Neural cell (in vitro differentiated cells): ENCODE data around the gene SLC27A1. TPM values are rescaled to one million over a fixed set of nuclear protein-coding genes. Genes with fewer than 3 reads are reported as not detected.
"Not testable (repeated sequence)": the region's sequence is repeated elsewhere in the genome, so short reads cannot be mapped to it uniquely, and the experiment has no call there.

Experiments
- H2AFZ ChIP-seq: fragments of 200-600, 300-800 bp; sonication (generic), shearing (Covaris generic); 2 replicates; pipeline ENCODE4 v1.6.0; 2014; ENCODE audit warnings: low read depth, mild to moderate bottlenecking, antibody characterized with exemption, low read length, moderate library complexity
- H3F3A ChIP-seq: fragments of 200-600 bp; shearing (Covaris generic); 2 replicates; pipeline ENCODE4 v1.6.1; 2016; ENCODE audit warnings: mild to moderate bottlenecking, moderate library complexity, mixed read lengths, antibody characterized with exemption, low read length; ENCODE audit not compliant: insufficient read depth, poor library complexity, severe bottlenecking
- H3K27ac ChIP-seq: fragments of 200-600, 300-800 bp; sonication (generic), shearing (Covaris generic); 2 replicates; pipeline ENCODE4 v1.5.1; 2014; ENCODE audit warnings: mild to moderate bottlenecking, low read length, moderate library complexity
- H3K27me3 ChIP-seq: fragments of 300-800, 200-600 bp; sonication (generic), shearing (Covaris generic); 2 replicates; pipeline ENCODE4 v1.6.0; 2014; ENCODE audit warnings: mild to moderate bottlenecking, low read depth, low read length, moderate library complexity; ENCODE audit not compliant: insufficient read depth
- H3K36me3 ChIP-seq: fragments of 300-800, 200-600 bp; sonication (generic), shearing (Covaris generic); 2 replicates; pipeline ENCODE4 v1.5.1; 2014; ENCODE audit warnings: mild to moderate bottlenecking, antibody characterized with exemption, low read length, moderate library complexity; ENCODE audit not compliant: insufficient read depth
- H3K4me2 ChIP-seq: fragments of 300-800, 200-600 bp; sonication (generic), shearing (Covaris generic); 2 replicates; pipeline ENCODE4 v1.6.0; 2014; ENCODE audit warnings: mild to moderate bottlenecking, low read length
- H3K4me3 ChIP-seq: fragments of 300-800, 200-600 bp; sonication (generic), shearing (Covaris generic); 2 replicates; pipeline ENCODE4 v1.5.1; 2014; ENCODE audit warnings: mild to moderate bottlenecking, low read length, moderate library complexity
- H3K79me2 ChIP-seq: fragments of 200-600 bp; shearing (Covaris generic); replicated peaks from 2 replicates; pipeline ENCODE4 v1.6.0; 2014; ENCODE audit warnings: mild to moderate bottlenecking, low read length, moderate library complexity; ENCODE audit not compliant: insufficient read depth
- H3K9ac ChIP-seq: fragments of 300-800, 200-600 bp; sonication (generic), shearing (Covaris generic); 2 replicates; pipeline ENCODE4 v1.6.1; 2016; ENCODE audit warnings: mild to moderate bottlenecking, low read length, mixed read lengths
- H3K9me2 ChIP-seq: fragments of 200-600 bp; shearing (Covaris generic); 2 replicates; pipeline ENCODE4 v1.6.1; 2016; ENCODE audit warnings: mild to moderate bottlenecking, low read length, mixed read lengths; ENCODE audit not compliant: insufficient read depth
- H3K9me3 ChIP-seq: fragments of 200-600, 300-800 bp; sonication (generic), shearing (Covaris generic); 2 replicates; pipeline ENCODE4 v1.6.1; 2016; ENCODE audit warnings: mild to moderate bottlenecking, mixed run types, low read length, moderate library complexity, mixed read lengths
- H4K20me1 ChIP-seq: fragments of 200-600 bp; shearing (Covaris generic); 2 replicates; pipeline ENCODE4 v1.6.1; 2016; ENCODE audit warnings: mild to moderate bottlenecking, mixed run types; ENCODE audit not compliant: insufficient read depth
- EP300 ChIP-seq: fragments of 450-650 bp; conservative IDR thresholded peaks from 2 replicates; pipeline ENCODE4 v1.6.1; 2014; ENCODE audit warnings: antibody characterized with exemption, mild to moderate bottlenecking, moderate library complexity; ENCODE audit not compliant: poor library complexity, severe bottlenecking
- EZH2 ChIP-seq: fragments of 200-600, 300-800 bp; shearing (Covaris generic), sonication (generic); IDR thresholded peaks from 2 replicates; pipeline ENCODE4 v1.6.1; 2014; ENCODE audit warnings: antibody characterized with exemption, low read length, borderline replicate concordance, mild to moderate bottlenecking; ENCODE audit not compliant: insufficient read depth, poor library complexity, severe bottlenecking
- MXI1 ChIP-seq: fragments of 450-650 bp; conservative IDR thresholded peaks from 2 replicates; pipeline ENCODE4 v1.6.1; 2014; ENCODE audit warnings: antibody characterized with exemption, mild to moderate bottlenecking; ENCODE audit not compliant: poor library complexity, severe bottlenecking
- POLR2AphosphoS5 ChIP-seq: IDR thresholded peaks from 2 replicates; pipeline ENCODE4 v1.6.1; 2012
- RAD21 ChIP-seq: fragments of 450-650 bp; conservative IDR thresholded peaks from 2 replicates; pipeline ENCODE4 v1.6.1; 2014; ENCODE audit warnings: antibody characterized with exemption, mild to moderate bottlenecking, moderate library complexity
- SMC3 ChIP-seq: fragments of 450-650 bp; conservative IDR thresholded peaks from 2 replicates; pipeline ENCODE4 v1.6.1; 2014; ENCODE audit warnings: antibody characterized with exemption, mild to moderate bottlenecking, moderate library complexity; ENCODE audit not compliant: poor library complexity
- TAF1 ChIP-seq: IDR thresholded peaks from 2 replicates; pipeline ENCODE4 v1.6.1; 2012; ENCODE audit warnings: low read depth
- polyA plus RNA-seq: library from polyadenylated mRNA; depleted of rRNA; stranded (reverse); fragments of >200 nt; gene quantifications from 2 replicates; pipeline ENCODE4 v1.2.3, GENCODE V29; 2014
- TF ChIP-seq, protein P1 (sequence below): IDR thresholded peaks from 2 replicates; pipeline ENCODE4 v1.6.1; 2012; ENCODE audit warnings: borderline replicate concordance
- TF ChIP-seq, protein P2 (sequence below): fragments of 450-650 bp; IDR thresholded peaks from 2 replicates; pipeline ENCODE4 v1.5.1; 2014; ENCODE audit warnings: antibody characterized with exemption, mild to moderate bottlenecking, moderate library complexity; ENCODE audit not compliant: poor library complexity, severe bottlenecking

Gene SLC27A1
- polyA plus RNA-seq, 1 donor from 2014 or later, result 22.0 TPM

GRCh38 chr19:17550076-17550667 is 79.8 kb downstream of the SLC27A1 start:
- TF ChIP-seq, protein P1, sequence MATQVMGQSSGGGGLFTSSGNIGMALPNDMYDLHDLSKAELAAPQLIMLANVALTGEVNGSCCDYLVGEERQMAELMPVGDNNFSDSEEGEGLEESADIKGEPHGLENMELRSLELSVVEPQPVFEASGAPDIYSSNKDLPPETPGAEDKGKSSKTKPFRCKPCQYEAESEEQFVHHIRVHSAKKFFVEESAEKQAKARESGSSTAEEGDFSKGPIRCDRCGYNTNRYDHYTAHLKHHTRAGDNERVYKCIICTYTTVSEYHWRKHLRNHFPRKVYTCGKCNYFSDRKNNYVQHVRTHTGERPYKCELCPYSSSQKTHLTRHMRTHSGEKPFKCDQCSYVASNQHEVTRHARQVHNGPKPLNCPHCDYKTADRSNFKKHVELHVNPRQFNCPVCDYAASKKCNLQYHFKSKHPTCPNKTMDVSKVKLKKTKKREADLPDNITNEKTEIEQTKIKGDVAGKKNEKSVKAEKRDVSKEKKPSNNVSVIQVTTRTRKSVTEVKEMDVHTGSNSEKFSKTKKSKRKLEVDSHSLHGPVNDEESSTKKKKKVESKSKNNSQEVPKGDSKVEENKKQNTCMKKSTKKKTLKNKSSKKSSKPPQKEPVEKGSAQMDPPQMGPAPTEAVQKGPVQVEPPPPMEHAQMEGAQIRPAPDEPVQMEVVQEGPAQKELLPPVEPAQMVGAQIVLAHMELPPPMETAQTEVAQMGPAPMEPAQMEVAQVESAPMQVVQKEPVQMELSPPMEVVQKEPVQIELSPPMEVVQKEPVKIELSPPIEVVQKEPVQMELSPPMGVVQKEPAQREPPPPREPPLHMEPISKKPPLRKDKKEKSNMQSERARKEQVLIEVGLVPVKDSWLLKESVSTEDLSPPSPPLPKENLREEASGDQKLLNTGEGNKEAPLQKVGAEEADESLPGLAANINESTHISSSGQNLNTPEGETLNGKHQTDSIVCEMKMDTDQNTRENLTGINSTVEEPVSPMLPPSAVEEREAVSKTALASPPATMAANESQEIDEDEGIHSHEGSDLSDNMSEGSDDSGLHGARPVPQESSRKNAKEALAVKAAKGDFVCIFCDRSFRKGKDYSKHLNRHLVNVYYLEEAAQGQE, result no peak
- no peak for TF ChIP-seq EP300
- no peak for TF ChIP-seq MXI1
- no peak for TF ChIP-seq SMC3
- TF ChIP-seq RAD21, result no peak
- no peak for TF ChIP-seq POLR2AphosphoS5
- no peak for TF ChIP-seq EZH2
- TF ChIP-seq, protein P2, sequence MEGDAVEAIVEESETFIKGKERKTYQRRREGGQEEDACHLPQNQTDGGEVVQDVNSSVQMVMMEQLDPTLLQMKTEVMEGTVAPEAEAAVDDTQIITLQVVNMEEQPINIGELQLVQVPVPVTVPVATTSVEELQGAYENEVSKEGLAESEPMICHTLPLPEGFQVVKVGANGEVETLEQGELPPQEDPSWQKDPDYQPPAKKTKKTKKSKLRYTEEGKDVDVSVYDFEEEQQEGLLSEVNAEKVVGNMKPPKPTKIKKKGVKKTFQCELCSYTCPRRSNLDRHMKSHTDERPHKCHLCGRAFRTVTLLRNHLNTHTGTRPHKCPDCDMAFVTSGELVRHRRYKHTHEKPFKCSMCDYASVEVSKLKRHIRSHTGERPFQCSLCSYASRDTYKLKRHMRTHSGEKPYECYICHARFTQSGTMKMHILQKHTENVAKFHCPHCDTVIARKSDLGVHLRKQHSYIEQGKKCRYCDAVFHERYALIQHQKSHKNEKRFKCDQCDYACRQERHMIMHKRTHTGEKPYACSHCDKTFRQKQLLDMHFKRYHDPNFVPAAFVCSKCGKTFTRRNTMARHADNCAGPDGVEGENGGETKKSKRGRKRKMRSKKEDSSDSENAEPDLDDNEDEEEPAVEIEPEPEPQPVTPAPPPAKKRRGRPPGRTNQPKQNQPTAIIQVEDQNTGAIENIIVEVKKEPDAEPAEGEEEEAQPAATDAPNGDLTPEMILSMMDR, result no peak
- TF ChIP-seq TAF1, result no peak
- H3K36me3 ChIP-seq, result no peaks in the 10 kb centered on the region

GRCh38 chr19:17552735-17553134 is 82.4 kb downstream of the SLC27A1 start:
- H3K27me3 ChIP-seq, H3K4me2 ChIP-seq, H3K9me3 ChIP-seq, H2AFZ ChIP-seq, H4K20me1 ChIP-seq, H3K9ac ChIP-seq, H3K36me3 ChIP-seq, H3K27ac ChIP-seq, H3F3A ChIP-seq, H3K79me2 ChIP-seq, H3K9me2 ChIP-seq, H3K4me3 ChIP-seq: not testable (repeated sequence)

More at GRCh38 chr19:17550076-17550667, 79.8 kb downstream of the SLC27A1 start:
- Histone ChIP-seq H3K79me2 (no peaks in the 10 kb centered on the region), H2AFZ (no peak overlapping the region), H3K4me2 (no peak overlapping the region), H3K9me3 (no peaks in the 10 kb centered on the region), H3F3A (no peaks in the 10 kb centered on the region), H4K20me1 (no peaks in the 10 kb centered on the region), H3K4me3 (no peak overlapping the region), H3K27ac (no peak overlapping the region), H3K9ac (no peak overlapping the region), H3K9me2 (no peaks in the 10 kb centered on the region), H3K27me3 (no peaks in the 10 kb centered on the region)

DNA sequence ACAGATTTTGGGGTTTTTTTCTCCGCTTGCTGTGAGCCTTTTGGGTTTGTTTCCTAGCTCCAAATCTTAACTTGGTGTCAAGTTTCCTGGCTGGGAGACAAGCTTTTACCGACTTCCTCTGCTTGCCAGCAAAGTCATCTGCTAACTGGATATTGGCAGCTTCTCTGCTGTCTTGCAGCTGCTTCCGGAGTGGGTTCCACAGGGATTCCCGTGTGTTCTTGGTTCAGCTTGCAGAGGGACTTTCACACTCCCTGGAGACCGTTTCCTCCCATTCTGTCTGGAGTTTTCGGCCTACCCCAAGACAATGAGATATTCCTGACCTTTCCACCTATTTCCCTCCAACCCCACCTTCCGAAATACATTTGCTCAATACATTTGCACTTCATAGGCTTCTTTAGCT is 82.9 kb downstream of the SLC27A1 start:
- Histone ChIP-seq H3K27ac (no peak overlapping the region), H3K27me3 (no peaks in the 10 kb centered on the region), H3K9me3 (no peaks in the 10 kb centered on the region), H3K4me3 (no peak overlapping the region), H3K79me2 (no peaks in the 10 kb centered on the region), H3K9me2 (no peaks in the 10 kb centered on the region), H3F3A (no peaks in the 10 kb centered on the region), H3K9ac (no peak overlapping the region), H3K36me3 (no peaks in the 10 kb centered on the region), H3K4me2 (no peak overlapping the region), H2AFZ (no peak overlapping the region), H4K20me1 (no peaks in the 10 kb centered on the region)
- TF ChIP-seq MXI1 (no peak), SMC3 (no peak), POLR2AphosphoS5 (no peak), EZH2 (no peak), EP300 (no peak), RAD21 (no peak), TAF1 (no peak)
- TF ChIP-seq, protein P1, result no peak
- TF ChIP-seq, protein P2, result no peak
